ENCODE measurements around the gene RASGRF1.

DNA sequence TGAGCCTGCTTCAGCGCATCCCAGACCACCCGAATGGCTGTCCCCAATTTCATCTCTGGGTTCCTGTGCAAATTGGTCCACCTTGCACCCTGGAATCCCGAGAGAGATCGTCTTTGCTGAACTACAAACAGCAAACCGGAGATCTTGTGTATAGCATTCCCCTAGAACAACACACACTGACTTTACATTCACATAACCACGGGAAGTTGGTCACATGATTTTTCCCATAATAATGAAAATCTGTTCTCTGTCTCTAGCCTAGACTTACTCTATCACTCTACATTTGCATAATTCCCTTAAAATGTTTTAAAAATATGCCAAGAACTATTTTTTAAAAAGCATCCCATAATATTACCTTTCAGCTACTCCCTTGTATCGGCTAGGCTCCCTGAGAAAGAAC lies 180.3 kb downstream of the RASGRF1 start:
- no peak for TF ChIP-seq CTCF (IDR thresholded peaks at IDR 0.05)
- TF ChIP-seq POLR2A (IDR thresholded peaks at IDR 0.05), result no peak
